GM18505 (cell line): Measurements from ENCODE around the gene NVL.
"Not testable (repeated sequence)": the region's sequence is repeated elsewhere in the genome, so short reads cannot be mapped to it uniquely, and the experiment has no call there.

Experiments
- ATAC-seq: cut with Tn5 transposase; IDR thresholded peaks from one replicate; pipeline ENCODE4 v1.9.1; 2021; ENCODE audit not compliant: unreplicated experiment
- POLR2A ChIP-seq: IDR thresholded peaks from 4 replicates; pipeline ENCODE4 v1.6.1; 2011; ENCODE audit warnings: borderline replicate concordance; ENCODE audit not compliant: insufficient read depth, insufficient read length; ENCODE audit errors: extremely low read depth

The NVL gene

DNA sequence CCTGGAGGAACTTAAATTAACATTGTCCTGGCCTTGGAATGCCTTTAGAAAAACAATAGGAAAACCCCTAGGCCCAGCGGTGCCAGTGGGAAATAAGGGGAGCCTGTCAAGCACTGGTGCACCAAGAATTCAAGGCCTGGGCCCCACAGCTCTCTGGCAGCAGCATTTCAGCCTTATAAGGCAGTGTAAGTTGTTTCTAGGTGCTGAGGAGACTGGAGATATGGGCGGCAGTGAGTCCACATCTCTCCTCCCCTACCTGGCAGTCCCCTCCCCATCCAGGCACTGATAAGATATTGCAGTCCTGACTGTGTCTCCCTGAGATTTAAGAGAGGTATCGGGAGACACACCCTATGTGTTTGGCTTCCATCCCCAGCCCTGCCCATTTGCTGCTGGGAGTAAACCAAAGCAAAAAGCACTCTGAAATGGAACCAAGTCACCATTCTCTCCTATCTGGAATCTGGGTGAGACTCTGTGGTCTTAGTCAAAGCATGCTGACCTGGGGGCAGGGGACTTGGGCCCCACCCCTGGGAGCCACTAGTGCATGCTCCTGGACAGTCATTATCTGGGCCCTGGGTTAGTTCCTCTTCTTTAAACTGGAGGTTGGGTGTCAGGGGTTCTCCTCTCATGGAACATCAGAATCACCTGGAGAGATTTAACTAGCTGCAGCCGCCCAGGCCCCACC is 116.4 kb downstream of the NVL start:
- ATAC-seq: peak; percentile 32
- no peak for TF ChIP-seq POLR2A

DNA sequence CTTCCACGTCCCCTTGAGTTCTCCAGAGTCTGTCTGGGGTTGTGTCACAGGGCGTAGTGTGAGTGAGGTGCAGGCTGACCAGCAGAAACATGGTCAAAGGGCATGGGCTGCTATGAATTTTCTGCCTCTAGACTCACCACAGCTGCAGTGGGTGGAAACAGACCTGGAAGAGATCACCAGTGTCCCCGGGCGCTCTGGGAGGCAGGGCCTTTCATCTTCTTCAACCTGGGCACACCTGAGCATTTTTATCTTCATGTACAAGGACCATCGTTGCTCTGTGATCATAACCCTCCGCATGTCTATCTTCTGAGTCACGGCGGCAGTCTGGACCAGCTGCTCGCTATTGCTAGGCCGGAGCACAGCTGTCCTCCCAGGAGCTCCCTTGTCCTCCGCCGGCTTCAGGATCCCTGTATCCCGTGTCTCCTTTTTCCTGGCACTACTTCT is 117.3 kb downstream of the NVL start:
- no peak for ATAC-seq
- TF ChIP-seq POLR2A: no peak

DNA sequence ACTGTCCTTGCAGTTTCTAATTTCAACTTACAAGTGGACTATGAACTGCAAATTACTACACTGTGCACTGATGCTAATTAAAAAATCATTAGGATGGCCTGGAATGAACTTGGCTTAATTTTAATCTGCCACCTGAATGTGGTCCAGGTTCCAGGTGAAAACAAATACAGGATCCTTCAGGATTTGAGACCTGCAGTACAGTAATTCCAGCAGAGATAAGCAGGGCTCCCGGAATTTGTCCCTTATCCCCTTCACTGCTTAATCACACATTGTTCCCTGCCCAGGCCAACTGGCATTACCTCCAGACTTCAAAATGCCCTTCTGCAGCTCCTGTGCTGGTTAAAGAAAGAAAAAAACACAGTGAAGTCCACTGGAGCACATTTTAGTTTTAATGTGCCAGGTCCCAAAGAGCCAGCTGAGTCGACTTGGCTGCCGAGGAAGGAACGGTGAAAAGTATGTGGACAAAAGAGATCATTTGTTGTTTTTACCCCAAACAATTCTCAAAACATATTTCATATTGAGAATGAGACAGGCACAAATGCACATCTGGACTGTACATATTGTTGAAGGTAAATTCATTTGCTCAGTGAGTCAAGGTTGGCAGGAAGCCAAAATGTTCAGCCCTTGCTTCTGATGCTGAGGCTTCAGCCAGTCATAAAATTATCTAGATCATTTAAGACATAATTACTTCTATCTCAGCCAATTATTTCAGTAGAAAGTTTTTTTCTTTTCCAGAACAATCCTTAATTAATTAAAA is 118.6 kb downstream of the NVL start:
- no peak for TF ChIP-seq POLR2A

DNA sequence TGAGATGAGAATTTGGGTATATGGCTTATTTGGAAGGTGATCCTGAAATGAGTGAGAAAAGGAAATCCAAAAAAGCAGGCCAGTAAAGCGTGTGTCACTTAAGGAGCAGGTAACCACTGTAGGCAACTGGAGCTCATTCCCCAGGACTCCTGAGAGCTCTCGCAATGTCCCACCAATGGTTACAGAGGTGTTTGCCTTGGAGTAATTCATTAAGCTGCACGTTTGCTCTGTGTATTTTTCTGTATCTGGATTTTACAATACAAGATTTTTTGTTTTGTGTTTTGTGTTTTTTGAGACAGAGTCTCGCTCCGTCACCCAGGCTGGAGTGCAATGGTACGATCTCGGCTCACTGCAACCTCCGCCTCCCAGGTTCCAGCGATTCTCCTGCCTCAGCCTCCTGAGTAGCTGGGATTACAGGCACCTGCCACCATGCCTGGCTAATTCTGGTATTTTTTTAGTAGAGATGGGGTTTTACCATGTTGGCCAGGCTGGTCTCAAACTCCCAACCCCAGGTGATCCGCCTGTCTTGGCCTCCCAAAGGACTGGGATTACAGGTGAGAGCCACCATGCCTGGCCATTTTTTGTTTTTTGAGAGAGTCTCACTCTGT is 123.9 kb downstream of the NVL start:
- ATAC-seq: not testable (repeated sequence)

More for the DNA sequence above, 118.6 kb downstream of the NVL start:
- no peak for ATAC-seq

DNA sequence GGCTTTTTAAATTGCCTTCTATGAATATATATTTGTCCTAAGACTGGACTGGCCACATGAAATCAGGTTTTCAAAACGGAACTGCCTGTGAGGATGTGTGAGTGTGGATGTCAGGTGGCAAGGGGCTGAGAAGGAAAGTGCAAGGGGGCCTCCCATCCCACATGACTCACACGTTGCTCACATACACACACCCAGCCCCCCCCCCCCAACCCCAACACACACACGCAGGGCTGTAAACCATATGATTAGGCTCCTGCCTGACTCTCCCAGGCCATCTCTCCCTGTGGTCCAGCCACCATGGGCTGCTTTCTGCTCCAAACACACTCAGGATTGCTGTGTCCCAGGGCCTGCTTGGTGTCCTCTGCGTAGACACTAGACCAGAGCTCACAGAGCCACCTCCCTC is 124.5 kb downstream of the NVL start:
- TF ChIP-seq POLR2A: no peak

DNA sequence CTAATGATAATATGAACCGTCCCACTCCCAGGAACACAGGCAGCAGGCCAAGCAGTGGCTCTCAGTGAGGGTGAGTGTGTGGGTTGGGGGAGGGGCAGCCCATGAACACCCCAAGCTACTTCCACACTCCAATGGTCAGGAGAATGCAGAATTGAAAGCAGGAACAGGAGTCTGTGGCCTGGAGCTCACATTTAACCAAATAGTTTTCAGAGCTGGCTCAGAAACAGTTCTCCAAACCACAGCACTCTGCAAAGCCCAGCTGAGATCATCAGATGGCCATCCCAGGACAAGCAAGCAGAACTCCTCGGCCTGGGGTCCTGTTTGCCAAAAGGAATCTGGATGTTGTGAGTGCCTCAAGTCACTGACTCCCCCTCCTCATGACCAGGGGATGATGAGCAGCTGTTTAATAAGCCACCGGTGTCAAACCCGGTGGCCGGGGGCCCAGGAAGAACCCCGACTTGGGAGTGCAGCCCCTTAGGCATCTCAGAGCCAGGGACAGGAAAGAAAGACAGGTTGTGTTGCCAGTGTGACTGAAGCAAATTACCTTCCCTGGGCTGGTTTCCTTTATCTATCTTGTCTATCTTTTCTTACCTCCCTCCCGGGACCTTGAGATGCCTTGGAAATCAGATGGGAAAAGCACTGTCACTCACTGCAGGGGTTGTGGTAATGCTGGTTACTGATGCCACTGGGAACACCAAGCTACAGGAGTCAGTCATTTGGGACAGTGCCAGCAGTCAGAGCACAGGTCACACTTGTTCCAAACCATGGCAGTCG is 126.5 kb downstream of the NVL start:
- no peak for TF ChIP-seq POLR2A
- peak; percentile 51 for ATAC-seq

More for the DNA sequence above, 124.5 kb downstream of the NVL start:
- ATAC-seq: no peak

DNA sequence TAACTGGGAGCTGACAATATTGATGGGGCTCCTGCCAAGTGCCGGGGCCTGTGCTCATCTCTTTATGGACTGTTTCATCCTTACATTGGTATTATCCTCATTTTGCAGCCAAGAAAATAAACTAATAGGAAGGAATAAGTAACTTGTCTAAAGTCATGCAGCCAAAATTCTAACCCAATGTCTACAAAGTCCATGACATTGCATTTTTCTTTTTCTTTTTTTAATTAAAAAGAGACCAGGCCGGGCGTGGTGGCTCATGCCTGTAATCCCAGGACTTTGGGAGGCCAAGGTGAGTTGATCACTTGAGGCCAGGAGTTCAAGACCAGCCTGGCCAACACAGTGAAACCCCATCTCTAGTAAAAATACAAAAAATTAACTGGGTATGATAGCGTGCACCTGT is 128.1 kb downstream of the NVL start:
- no peak for TF ChIP-seq POLR2A
- no peak for ATAC-seq

DNA sequence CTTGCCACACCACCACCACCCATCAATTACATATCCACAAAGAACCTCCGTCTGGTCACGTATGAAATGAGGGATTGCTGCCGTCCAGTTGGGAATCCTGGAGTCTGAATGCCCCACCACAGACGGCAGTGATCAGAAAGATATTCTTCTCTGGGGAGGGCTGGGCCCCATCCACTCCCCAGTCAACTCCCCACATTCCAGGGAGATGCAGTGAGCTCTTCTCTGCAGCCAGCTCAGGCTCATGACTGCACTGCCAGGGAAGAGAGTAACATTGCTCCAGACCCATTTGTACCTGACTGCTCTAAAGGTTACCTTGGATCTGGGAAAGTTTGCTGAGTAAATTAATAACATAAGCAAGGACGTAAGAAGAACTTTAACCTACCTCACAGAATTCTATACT is 128.6 kb downstream of the NVL start:
- no peak for ATAC-seq
- TF ChIP-seq POLR2A: no peak

DNA sequence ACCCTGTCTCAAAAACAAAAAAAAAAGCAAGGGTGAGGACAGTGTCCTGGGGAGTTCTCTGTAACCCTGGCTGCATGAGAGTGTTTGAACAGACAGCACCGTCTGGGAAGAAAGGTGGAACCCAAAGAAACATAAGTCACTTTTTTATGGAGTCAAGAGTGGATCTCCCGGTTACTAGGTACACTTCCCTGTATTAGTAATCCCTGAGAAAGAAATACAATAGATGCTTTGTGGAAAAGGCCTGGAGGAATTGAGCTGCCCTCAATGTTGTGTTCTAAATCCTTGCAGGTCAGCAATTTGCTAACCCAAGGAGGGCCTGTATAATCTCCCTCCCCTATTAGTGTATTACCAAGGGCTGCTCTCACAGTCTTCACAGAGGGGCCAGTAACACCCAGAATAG is 130.3 kb downstream of the NVL start:
- no peak for ATAC-seq
- TF ChIP-seq POLR2A: no peak

DNA sequence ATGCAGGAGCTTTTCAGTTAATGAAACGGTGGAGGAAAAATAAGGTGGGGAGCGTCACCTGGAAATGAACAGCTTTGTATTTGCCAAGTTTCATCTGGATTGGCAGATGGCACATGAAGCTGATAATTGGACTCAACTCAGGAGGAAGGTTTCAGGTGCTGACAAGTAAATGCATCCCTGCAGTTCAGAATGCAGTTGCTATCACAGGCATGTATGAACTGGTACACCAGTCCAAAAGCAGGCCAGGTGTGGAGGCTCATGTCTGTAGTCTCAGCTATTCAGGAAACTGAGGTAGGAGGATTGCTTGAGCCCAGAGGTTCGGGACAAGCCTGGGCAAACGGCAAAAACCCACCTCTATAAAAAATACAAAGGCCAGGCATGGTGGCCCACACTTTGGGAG is 131.4 kb downstream of the NVL start:
- ATAC-seq: no peak
- no peak for TF ChIP-seq POLR2A

DNA sequence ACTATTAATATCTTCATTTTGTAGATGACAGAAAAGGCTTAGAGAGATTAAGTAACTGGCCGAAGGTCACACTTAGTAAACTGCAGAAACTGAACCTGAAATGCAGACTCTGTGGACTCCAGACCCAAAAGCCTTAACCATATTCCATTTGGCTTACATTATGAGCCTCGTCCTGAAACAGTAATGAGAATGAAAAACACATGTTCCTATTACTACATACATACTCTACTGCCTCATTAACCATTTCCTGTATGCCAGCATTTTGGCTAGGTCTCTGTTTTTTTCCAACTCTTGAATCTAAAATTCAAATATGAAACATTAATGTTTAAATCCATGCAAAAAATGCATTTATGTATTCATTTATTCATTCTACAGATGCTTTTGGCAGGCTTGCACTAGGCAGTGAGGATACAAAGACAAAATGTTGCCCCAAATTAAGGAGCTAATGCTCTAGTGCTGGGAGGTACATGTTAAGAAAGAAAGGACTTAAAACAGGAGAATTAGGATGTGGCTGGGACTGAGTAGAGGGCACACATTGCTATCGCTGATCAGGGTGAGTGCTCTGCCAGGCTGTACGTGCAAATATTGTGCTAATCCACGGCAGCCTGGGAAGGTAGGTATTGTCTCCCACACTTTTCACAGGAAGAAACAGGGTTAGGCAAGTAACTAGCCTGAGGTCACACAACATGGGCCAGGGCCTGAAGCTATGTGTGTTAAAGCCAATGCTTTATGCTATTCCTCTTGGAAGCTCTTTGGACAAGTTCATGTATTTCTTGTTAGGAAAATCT is 133.0 kb downstream of the NVL start:
- ATAC-seq: no peak
- no peak for TF ChIP-seq POLR2A

DNA sequence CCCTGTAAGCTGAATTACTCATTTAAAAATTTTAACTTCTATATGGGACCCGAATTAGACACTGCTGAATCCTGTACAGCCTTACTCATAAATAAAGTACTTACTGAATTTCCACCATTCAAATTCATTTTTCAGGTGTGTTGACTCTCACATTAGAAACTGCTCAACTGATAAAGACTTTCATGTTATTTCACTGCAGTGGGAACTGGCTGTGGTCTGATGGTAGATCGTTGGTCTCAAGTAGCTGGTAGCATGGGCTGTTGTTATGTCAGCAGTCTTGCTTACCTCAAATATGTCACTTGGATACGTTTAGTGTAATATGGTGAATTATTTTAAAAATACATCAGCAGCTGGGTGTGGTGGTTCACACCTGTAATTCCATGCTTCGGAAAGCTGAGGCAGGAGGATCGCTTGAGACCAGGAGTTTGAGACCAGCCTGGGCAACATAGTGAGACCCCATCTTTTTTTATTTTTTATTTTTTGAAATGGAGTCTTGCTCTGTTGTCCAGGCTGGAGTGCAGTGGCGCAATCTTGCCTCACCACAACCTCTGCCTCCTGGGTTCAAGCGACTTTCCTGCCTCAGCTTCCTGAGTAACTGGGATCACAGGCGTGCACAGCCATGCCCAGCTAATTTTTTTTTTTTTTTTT is 136.5 kb downstream of the NVL start:
- ATAC-seq: no peak
- no peak for TF ChIP-seq POLR2A
